ENCODE results near the gene MYL10.

Gene MYL10

DNA sequence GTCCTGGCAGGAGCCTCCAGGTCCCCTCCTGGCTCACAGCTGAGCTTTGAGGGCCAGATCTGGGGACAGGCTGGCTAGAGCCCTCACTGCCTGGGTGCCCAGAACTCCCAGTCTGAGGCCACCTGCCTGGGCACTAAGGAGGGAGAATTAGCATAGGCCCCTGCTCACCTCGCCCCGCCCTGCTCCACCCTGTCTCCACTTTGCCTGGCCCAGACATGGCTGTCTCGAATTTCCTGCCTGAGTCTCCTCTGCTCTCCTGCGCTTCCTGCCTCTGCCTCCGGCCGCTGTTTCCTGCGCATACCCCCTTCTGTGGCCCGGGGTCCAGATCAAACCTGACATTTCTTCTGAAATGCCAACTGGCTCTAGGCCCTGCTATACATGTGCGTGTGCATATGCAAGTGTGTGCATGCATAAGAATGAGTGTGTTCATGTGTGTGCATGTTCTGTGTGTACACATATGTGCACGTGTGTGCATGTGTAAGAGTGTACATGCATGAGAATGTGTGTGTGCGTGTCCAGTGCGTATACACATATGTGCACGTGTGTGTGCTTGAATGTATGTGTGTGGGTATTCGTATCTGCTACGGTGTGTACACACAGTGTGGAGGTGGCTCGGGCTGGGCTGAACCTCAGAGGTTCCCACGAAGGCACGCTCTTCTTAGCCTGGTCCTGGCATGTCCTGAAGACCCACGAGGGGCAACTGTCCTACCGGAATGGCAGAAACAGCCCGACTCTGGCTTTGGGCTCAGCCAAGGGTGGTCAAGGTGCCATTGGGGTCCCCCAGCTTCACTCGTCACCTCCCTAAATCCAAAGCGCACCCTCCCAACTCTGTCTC, 64.9 kb downstream of the MYL10 start:
- DNase-seq: no peak
